GM11168 (cell line): Measurements from ENCODE around the gene METRN.

Source experiments
- in situ Hi-C: fragments of 300-500 bp; cut with MboI; formaldehyde crosslinking; loops from one replicate; pipeline ENCODE4 v1.12.0; 2022; ENCODE audit warnings: low sequenced_read_pairs; ENCODE audit not compliant: unreplicated experiment

METRN gene

DNA sequence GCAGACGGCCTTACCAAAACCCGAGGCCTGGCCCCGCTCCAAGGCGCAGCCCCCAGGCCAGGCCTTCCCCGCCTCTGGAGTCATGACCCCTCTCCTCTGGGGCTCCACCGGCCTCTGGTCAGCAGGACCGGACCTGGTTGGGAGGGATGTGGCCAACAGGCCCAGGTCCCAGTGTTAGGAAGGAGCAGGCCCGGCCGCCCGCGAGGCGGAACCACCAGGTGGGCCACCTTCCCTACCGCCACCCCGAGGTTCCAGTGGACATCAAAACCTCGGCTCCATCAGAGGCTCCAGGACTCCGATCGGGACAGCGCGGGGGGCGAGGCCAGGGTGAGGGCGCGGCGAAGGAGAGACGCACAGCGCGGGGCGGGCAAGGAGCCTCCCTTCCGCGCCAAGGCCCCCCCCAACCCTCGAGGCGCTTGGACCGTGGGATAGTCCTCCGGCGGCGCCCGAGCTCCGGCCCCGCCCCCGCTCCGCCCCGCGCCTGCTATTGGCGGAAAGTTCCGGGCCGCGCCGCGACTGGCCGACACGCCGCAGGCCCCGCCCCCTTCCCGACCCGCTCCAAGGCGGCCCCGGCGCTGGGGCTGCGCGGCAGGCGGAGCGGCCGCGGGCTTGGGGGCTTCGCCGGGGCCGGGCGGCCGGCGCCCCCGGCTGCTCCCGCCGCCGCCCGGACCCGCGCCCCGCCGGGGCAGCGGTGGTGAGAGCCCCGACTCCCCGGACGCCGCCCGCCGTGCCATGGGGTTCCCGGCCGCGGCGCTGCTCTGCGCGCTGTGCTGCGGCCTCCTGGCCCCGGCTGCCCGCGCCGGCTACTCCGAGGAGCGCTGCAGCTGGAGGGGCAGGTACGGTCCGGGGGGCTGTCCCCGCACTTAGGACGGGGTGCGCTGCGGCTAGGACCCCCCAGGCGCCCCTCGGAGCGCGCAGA, at the start of gene METRN:
TSS of gene METRN (plus strand) at position 561 of the 919 bp plus-strand sequence. CDS start at position 733, 172 bp downstream.
- in situ Hi-C loops: loop anchor here (5.0 kb wide), 1 partner anchor 72 kb away; the partner anchor contains the start of genes CHTF18 and RPUSD1

DNA sequence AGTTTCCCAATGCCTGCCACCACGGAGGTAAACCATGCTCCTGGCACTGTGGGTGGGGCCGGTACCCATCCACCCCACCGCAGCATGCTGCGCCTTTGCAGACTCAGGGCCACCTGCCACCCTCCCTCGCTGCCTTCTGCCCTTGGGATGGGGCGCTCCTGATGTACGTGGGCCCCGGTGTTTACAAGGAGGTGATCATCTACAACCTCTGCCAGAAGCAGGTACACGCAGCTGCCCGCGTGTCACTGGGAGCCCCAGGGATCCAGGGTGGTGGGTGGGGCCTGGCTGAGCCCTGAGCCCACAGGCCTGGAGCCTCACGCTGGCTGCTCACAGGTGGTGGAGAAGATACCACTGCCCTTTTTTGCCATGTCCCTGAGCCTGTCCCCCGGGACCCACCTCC, 48.3 kb upstream of the METRN start:
- in situ Hi-C loops: no loop called here

DNA sequence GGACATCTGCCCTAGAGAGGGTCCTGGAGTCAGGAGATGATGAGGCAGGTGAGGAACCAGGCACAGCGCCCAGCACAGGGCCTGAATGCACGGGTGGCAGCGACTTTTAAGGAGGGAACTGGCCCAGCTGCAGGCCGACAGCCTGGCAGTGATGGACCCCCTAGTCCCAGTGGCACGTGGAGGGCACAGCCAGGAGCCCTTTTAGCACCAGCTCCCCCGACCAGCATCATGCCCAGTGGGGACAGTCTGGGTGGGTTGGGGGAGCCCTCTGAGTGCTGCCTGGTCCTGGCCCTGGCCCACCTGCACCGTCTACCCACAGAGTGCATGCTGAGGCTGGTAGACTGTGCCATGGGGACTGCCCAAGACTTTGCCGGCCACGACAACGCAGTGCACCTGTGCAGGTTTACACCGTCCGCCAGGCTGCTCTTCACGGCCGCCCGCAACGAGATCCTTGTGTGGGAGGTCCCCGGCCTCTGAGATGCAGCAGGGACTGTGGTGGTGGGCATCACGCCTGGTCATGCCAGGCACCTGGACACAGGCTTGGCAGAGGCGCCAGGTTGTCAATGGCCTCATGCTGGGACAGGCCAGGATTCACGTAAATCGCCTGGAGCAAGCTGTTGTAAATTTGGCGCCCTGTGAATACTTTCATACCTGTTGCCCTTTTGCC, 47.7 kb upstream of the METRN start:
- in situ Hi-C loops: no loop called here

DNA sequence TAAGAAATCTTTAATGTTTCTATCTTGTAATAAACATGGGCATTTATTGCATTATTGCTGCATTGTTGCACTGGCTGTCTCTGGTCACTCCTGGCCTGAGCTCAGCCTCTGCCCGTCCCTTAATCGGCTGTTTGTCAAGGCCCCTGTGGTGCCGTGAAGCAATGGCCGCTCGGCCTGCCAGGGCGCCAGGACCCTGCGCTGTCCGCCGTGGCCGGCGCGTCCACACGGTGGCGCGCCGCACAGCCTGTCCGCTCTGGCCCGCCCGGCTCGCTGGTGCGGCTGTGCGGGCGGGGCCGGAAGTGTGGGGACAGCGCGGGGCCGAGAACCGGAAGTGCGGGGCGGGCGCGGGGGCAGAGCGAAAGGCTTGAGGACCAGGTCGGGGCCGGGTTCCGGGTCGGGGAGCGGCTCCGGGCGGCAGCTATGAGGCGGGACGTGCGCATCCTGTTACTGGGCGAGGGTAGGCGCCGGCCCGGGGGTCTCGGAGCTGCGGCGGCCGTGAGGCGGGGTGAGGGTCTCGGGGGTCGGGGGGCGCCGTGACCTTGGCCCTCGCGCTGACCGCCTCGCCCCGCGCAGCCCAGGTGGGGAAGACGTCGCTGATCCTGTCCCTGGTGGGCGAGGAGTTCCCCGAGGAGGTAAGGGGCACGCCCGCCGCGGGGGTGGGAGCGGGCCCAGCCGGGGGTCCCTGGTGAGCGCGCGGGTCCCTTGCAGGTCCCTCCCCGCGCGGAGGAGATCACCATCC, 47.0 kb upstream of the METRN start, which contains the start of gene RHOT2:
TSS of gene RHOT2 (plus strand) at position 353 of the 739 bp plus-strand sequence. CDS start at position 421, 68 bp downstream.
- in situ Hi-C loops: no loop called here

- in situ Hi-C loops: no loop called here
Measured at GRCh38 chr16:668519-669171, 46.3 kb upstream of the METRN start.

- in situ Hi-C loops: no loop called here
Measured at GRCh38 chr16:669666-670065, 45.3 kb upstream of the METRN start.

DNA sequence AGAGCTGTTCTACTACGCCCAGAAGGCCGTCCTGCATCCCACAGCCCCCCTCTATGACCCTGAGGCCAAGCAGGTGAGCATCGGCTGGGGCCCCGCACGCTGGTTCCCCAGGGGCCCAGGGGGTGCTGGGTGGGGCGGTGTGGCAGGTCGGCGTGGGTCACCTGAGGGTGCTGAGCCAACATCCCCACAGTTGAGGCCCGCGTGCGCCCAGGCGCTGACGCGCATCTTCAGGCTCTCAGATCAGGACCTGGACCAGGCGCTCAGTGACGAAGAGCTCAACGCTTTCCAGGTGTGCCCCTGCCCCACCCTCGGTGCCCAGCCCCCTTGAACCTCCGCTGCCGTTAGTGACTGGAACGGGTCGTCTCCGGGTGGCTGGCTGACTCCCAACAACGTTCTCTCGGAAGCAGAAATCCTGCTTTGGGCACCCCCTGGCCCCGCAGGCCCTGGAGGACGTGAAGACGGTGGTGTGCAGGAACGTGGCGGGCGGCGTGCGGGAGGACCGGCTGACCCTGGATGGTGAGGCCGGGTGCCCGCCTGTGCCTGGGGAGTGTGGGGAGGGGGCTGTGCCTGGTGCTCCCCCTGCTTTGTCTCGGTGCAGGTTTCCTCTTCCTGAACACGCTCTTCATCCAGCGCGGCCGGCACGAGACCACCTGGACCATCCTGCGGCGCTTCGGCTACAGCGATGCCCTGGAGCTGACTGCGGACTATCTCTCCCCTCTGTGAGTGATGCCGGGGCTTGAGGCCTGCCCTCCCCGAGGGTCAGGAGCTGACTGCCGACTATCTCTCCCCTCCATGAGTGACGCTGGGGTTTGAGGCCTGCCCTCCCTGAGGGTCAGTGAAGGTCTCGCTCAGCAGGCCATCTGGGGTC, 44.2 kb upstream of the METRN start:
- in situ Hi-C loops: no loop called here

- in situ Hi-C loops: no loop called here
Measured at GRCh38 chr16:671353-672131, 43.4 kb upstream of the METRN start.

- in situ Hi-C loops: no loop called here
Measured at GRCh38 chr16:672371-672770, 42.5 kb upstream of the METRN start.

DNA sequence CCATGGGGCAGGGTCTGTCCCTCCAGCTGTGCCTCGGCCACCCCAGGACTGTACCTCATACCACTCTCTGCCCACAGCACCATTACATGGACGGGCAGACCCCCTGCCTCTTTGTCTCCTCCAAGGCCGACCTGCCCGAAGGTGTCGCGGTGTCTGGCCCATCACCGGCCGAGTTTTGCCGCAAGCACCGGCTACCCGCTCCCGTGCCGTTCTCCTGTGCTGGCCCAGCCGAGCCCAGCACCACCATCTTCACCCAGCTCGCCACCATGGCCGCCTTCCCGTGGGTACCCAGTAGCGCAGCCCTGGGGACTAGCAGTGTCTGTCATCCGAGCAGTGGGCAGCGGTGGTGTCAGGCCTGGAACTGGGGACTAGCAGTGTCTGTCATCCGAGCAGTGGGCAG, 42.1 kb upstream of the METRN start:
- in situ Hi-C loops: no loop called here

DNA sequence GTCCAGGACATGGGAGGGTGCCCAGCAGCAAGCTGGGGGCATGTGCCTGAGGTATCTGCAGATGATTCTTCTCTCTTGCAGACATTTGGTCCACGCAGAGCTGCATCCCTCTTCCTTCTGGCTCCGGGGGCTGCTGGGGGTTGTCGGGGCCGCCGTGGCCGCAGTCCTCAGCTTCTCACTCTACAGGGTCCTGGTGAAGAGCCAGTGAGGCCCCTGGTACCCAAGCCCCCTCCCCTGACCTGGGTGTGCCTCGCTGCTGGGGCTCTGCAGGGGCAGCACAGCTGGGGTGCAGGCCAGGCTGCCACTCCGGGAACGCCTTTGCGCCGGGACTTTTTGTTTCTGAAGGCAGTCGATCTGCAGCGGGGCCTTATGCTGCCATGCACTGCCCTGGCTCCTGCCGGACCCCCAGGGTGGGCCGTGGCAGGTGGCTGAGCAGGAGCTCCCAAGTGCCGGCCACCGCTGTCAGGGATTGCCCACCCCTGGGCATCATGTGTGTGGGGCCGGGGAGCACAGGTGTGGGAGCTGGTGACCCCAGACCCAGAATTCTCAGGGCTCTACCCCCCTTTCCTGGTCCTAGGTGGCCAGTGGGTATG, 41.4 kb upstream of the METRN start:
- in situ Hi-C loops: no loop called here

DNA sequence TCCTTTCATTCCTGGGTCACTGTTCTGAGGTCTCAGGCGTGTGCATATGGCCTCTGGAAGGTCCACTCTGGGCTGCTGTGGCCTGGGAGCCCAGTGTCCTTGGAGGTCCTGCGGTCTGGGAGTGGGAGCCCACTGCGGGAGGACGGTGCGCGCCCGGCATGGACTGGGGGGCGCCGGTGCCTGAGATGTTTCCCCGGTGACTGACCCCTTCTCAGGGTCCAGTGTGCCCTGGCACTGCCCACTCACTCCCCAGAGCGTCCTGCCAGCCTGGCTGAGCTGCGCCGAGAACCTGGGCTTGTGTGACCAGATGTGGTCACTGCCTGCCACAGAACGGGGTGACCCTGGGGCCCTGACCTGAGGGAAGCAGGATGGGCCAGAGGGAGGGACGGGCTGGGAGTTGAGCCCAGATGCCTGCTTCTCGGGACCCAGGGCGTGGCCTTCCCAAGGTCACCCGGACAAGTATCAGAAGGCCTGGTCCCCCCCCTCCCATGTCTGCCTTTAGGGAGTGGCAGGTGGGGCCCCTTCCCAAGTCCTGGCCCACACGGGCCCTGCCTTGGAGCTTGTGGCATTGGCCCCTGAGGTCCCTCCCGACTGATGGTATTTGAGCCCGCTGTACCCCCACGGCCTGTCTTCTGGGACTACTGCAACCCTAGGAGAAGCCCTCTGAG, 40.6 kb upstream of the METRN start:
- in situ Hi-C loops: no loop called here

DNA sequence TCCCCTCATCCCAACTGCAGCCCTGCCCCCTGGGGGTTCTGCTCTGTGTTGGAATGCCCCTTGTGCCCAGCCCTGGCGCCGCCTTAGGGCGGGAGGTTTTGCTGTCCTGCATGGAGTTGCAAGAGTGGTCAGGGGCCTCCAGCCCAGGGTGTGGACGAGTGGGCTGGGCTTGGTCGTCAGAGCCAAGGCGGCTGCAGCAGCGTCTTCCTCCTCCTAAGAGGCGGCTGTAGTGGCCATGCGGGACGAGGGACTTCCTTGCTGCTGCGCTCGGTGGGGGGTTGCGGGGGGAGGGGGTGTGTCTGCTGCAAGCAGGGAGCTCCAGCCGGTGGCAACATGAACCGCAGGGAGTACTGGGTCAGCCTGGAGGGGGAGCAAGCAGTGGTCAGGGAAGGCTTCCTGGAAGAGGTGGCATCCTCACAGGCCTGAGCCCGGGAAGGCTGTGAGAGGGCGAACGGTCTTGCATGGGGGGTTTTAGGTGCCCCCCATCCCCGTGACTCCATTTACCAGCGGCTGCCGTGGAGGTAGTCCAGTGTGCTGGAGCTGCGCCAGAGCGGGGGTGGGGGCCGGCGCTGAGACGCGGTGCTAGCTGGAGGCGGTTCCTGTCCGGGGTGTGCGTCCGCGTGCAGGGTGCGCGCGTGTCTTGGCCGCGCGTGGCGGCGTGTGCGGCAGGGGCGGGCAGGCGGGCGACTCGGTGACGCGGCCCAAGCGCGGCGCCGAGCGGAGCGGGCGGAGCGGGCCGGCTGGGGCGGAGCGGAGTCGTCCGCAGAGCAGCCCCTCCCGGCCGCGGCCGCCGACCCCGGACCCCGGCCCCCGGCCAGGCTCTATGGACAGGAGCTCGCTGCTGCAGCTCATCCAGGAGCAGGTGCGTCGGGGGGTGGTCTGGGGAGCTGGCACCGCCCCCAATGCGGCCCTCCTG, 39.7 kb upstream of the METRN start, which contains the start of gene RHBDL1:
TSS of gene RHBDL1 (plus strand) at position 704 of the 916 bp plus-strand sequence. CDS start at position 824, 120 bp downstream.
- in situ Hi-C loops: no loop called here

DNA sequence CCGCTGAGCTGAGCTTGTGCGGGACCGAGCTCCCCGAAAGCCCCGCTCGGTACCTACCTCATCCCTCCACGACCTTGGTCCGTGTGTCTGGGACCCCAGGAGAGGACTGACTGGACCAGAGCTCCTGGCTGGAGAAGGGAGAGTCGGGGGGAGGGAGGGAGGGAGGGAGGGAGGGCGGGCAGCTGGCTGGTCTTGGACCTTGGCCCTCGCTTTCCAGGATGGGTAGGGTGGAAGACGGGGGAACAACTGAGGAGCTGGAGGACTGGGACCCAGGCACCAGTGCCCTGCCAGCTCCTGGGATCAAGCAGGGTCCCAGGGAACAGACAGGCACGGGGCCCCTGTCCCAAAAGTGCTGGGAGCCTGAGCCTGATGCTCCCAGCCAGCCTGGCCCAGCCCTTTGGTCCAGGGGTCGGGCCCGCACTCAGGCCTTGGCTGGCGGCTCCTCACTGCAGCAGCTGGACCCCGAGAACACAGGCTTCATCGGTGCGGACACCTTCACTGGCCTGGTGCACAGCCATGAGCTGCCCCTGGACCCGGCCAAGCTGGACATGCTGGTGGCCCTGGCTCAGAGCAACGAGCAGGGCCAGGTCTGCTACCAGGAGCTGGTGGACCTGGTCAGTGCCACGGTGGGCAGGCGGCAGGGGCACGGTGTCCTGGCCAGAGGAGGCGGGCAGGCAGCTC, 38.9 kb upstream of the METRN start:
- in situ Hi-C loops: no loop called here

GRCh38 chr16:676565-676902, 38.4 kb upstream of the METRN start:
- in situ Hi-C loops: no loop called here

GRCh38 chr16:676913-677312, 38.0 kb upstream of the METRN start:
- in situ Hi-C loops: no loop called here
